H1 (cell line): ENCODE results near the gene CRTC1. TPM values are rescaled to one million over a fixed set of nuclear protein-coding genes. Genes with fewer than 3 reads are reported as not detected.

Source experiments
- polyA plus RNA-seq, 7 experiments: library from polyadenylated mRNA; depleted of rRNA in 3 of 7; stranded (reverse) in 5 of 7; unstranded in 2 of 7; fragments of >200 nt in 5 of 7; fragments of 200-250 nt in 2 of 7; gene quantifications; 1 replicate in 5 of 7; 2 replicates in 1 of 7; 4 replicates in 1 of 7; pipeline versions ENCODE4 v1.2.1 to v1.2.3, GENCODE V29; 2011 to 2013; ENCODE audit warnings: missing spikeins in 2 of 7, mixed read lengths in 2 of 7
- total RNA-seq: library from RNA; stranded (reverse); fragmentation: NEBNext Ultra II Directional; extraction: Animal tissue kit (Norgen Biotek cat#: 25700); gene quantifications from 2 replicates; pipeline ENCODE4 v1.2.1, GENCODE V29; 2021
- TF ChIP-seq, protein P1 (sequence below): IDR thresholded peaks from 2 replicates; pipeline ENCODE4 v1.6.1; 2012; ENCODE audit warnings: low read length, inconsistent platforms

Gene CRTC1
- total and polyA plus RNA-seq, 2 of the 8 experiments (the other 6 are each of a cell fraction or from before 2014, with no cell fraction given), result 2.9 to 8.5 TPM

- TF ChIP-seq, protein P1, sequence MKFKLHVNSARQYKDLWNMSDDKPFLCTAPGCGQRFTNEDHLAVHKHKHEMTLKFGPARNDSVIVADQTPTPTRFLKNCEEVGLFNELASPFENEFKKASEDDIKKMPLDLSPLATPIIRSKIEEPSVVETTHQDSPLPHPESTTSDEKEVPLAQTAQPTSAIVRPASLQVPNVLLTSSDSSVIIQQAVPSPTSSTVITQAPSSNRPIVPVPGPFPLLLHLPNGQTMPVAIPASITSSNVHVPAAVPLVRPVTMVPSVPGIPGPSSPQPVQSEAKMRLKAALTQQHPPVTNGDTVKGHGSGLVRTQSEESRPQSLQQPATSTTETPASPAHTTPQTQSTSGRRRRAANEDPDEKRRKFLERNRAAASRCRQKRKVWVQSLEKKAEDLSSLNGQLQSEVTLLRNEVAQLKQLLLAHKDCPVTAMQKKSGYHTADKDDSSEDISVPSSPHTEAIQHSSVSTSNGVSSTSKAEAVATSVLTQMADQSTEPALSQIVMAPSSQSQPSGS, result no peak
These were observed 54.0 kb downstream of the CRTC1 start (continued) for GRCh38 chr19:18737337-18737953.
